ENCODE data around the gene PFN1.

DNA sequence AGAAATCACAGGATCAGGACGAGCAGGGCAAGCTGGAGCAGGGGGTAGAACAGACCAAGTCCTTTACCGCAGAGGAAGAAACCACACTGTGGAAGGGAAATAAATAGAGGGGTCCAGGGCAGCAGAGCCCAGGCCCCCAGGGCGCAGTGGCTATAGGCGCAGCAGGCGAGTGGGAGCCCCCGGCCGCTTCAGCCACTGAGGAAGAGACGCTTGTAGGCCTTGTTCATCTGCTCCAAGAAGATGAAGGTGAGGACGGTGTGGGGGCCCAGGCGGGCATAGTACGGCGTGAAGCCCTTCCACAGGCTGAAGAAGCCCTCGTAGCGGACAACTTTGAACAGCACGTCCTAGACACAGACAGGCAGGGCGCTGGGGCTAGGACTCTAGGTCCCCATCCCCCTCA, 10.8 kb downstream of the PFN1 start:
- TF ChIP-seq, protein P1, sequence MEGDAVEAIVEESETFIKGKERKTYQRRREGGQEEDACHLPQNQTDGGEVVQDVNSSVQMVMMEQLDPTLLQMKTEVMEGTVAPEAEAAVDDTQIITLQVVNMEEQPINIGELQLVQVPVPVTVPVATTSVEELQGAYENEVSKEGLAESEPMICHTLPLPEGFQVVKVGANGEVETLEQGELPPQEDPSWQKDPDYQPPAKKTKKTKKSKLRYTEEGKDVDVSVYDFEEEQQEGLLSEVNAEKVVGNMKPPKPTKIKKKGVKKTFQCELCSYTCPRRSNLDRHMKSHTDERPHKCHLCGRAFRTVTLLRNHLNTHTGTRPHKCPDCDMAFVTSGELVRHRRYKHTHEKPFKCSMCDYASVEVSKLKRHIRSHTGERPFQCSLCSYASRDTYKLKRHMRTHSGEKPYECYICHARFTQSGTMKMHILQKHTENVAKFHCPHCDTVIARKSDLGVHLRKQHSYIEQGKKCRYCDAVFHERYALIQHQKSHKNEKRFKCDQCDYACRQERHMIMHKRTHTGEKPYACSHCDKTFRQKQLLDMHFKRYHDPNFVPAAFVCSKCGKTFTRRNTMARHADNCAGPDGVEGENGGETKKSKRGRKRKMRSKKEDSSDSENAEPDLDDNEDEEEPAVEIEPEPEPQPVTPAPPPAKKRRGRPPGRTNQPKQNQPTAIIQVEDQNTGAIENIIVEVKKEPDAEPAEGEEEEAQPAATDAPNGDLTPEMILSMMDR (IDR thresholded peaks at IDR 0.05) = no peak
- TF ChIP-seq POLR2A (IDR thresholded peaks at IDR 0.05) = no peak

Data from ovary (tissue), 3 donors.